Panc1 (cell line): ENCODE results near the gene NEMF.

Experiments
- POLR2AphosphoS5 ChIP-seq: IDR thresholded peaks from 2 replicates; pipeline ENCODE4 v1.6.1; 2012; ENCODE audit warnings: mild to moderate bottlenecking, low read depth, low read length, moderate library complexity
- SIN3A ChIP-seq: IDR thresholded peaks from 2 replicates; pipeline ENCODE4 v1.6.1; 2012; ENCODE audit warnings: low read depth, mild to moderate bottlenecking, low read length, moderate library complexity, borderline replicate concordance; ENCODE audit not compliant: insufficient read depth
- TF ChIP-seq, protein P1 (sequence below): fragments of 450-650 bp; IDR thresholded peaks from 2 replicates; pipeline ENCODE4 v1.5.1; 2017; ENCODE audit warnings: mild to moderate bottlenecking
- TF ChIP-seq, protein P2 (sequence below), 2 experiments: IDR thresholded peaks; 2 replicates each; pipeline ENCODE4 v1.6.1; 2011 to 2012; ENCODE audit warnings: low read depth in 2 of 2, control low read depth in 1 of 2, low read length in 1 of 2, mild to moderate bottlenecking in 1 of 2, moderate library complexity in 1 of 2; ENCODE audit not compliant: insufficient read depth in 1 of 2

DNA sequence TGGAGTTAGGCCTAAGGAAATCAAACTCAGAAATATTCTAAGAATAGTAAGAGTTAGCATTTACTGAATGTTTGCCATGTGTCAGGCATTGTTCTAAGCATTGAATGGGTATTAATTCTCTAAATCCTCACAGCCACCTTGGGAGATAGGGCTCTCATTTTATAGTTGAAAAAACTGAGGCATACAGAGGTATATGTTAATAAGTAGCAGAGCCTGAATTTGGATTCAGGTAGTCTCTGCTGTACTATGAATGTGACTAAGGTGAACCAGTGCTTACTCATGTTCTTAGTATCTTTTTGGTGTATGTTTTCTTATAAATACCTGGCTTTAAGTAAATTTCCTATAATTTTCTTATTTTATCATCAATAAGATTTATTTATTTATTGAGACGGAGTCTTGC, 48.4 kb upstream of the NEMF start:
- TF ChIP-seq POLR2AphosphoS5 (no peak), SIN3A (no peak)
- TF ChIP-seq, protein P1, sequence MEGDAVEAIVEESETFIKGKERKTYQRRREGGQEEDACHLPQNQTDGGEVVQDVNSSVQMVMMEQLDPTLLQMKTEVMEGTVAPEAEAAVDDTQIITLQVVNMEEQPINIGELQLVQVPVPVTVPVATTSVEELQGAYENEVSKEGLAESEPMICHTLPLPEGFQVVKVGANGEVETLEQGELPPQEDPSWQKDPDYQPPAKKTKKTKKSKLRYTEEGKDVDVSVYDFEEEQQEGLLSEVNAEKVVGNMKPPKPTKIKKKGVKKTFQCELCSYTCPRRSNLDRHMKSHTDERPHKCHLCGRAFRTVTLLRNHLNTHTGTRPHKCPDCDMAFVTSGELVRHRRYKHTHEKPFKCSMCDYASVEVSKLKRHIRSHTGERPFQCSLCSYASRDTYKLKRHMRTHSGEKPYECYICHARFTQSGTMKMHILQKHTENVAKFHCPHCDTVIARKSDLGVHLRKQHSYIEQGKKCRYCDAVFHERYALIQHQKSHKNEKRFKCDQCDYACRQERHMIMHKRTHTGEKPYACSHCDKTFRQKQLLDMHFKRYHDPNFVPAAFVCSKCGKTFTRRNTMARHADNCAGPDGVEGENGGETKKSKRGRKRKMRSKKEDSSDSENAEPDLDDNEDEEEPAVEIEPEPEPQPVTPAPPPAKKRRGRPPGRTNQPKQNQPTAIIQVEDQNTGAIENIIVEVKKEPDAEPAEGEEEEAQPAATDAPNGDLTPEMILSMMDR = no peak
- TF ChIP-seq, protein P2, sequence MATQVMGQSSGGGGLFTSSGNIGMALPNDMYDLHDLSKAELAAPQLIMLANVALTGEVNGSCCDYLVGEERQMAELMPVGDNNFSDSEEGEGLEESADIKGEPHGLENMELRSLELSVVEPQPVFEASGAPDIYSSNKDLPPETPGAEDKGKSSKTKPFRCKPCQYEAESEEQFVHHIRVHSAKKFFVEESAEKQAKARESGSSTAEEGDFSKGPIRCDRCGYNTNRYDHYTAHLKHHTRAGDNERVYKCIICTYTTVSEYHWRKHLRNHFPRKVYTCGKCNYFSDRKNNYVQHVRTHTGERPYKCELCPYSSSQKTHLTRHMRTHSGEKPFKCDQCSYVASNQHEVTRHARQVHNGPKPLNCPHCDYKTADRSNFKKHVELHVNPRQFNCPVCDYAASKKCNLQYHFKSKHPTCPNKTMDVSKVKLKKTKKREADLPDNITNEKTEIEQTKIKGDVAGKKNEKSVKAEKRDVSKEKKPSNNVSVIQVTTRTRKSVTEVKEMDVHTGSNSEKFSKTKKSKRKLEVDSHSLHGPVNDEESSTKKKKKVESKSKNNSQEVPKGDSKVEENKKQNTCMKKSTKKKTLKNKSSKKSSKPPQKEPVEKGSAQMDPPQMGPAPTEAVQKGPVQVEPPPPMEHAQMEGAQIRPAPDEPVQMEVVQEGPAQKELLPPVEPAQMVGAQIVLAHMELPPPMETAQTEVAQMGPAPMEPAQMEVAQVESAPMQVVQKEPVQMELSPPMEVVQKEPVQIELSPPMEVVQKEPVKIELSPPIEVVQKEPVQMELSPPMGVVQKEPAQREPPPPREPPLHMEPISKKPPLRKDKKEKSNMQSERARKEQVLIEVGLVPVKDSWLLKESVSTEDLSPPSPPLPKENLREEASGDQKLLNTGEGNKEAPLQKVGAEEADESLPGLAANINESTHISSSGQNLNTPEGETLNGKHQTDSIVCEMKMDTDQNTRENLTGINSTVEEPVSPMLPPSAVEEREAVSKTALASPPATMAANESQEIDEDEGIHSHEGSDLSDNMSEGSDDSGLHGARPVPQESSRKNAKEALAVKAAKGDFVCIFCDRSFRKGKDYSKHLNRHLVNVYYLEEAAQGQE (IDR thresholded peaks at IDR 0.05; ENCODE audit: insufficient read depth in 1 of 2, low read depth in 2 of 2, low read length in 1 of 2) = no peak
